HEK293 (cell line): Measurements from ENCODE around the gene DHRS4.
"Not testable (repeated sequence)": the region's sequence is repeated elsewhere in the genome, so short reads cannot be mapped to it uniquely, and the experiment has no call there.

Experiments
- GLIS2 ChIP-seq: fragments of 450-650 bp; formaldehyde crosslinking; IDR thresholded peaks from 2 replicates; pipeline ENCODE4 v1.5.1; 2016; ENCODE audit warnings: missing biosample characterization, missing genetic modification characterization
- TCF7L2 ChIP-seq: IDR thresholded peaks from 2 replicates; pipeline ENCODE4 v1.6.1; 2011; ENCODE audit warnings: low read depth, mild to moderate bottlenecking, inconsistent platforms, low read length, moderate library complexity, borderline replicate concordance
- ZBTB17 ChIP-seq: fragments of 450-650 bp; formaldehyde crosslinking; IDR thresholded peaks from 2 replicates; pipeline ENCODE4 v1.5.1; 2016; ENCODE audit warnings: missing biosample characterization, missing genetic modification characterization
- ZNF132 ChIP-seq: fragments of 450-650 bp; formaldehyde crosslinking; IDR thresholded peaks from 2 replicates; pipeline ENCODE4 v1.5.1; 2017; ENCODE audit warnings: missing biosample characterization, missing genetic modification characterization, borderline replicate concordance
- TF ChIP-seq, protein P1 (sequence below): fragments of 450-650 bp; formaldehyde crosslinking; IDR thresholded peaks from 2 replicates; pipeline ENCODE4 v1.5.1; 2016; ENCODE audit warnings: missing biosample characterization, missing genetic modification characterization, borderline replicate concordance
- TF ChIP-seq, protein P2 (sequence below): fragments of 450-650 bp; formaldehyde crosslinking; IDR thresholded peaks from 2 replicates; pipeline ENCODE4 v1.5.1; 2016; ENCODE audit warnings: missing biosample characterization, missing genetic modification characterization
- TF ChIP-seq, protein P3 (sequence below): fragments of 450-650 bp; IDR thresholded peaks from 2 replicates; pipeline ENCODE4 v1.5.1; 2018; ENCODE audit warnings: missing biosample characterization, mild to moderate bottlenecking, missing genetic modification characterization

DNA sequence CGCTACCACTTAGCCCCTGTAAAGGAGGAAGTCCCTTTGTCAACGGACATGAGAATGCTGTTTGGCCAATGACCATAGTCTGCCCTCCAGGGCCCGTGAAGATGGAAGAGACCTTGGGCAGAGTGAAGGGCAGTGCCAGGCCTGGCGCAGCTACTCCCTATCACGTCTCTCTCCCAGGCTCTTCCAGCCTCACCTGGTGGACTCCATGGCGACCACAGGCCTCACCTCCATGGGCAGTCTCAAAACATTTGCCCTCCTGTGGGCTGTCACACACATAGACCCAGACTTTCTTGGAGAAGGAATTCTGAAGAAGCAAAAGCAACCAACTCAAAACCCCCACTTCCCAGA, 480 bp upstream of the DHRS4 start:
- not testable (repeated sequence) for TF ChIP-seq TCF7L2; ZNF132 (tag by site-specific recombination); ZBTB17 (tag by site-specific recombination); GLIS2 (tag by site-specific recombination)
- TF ChIP-seq, protein P1, sequence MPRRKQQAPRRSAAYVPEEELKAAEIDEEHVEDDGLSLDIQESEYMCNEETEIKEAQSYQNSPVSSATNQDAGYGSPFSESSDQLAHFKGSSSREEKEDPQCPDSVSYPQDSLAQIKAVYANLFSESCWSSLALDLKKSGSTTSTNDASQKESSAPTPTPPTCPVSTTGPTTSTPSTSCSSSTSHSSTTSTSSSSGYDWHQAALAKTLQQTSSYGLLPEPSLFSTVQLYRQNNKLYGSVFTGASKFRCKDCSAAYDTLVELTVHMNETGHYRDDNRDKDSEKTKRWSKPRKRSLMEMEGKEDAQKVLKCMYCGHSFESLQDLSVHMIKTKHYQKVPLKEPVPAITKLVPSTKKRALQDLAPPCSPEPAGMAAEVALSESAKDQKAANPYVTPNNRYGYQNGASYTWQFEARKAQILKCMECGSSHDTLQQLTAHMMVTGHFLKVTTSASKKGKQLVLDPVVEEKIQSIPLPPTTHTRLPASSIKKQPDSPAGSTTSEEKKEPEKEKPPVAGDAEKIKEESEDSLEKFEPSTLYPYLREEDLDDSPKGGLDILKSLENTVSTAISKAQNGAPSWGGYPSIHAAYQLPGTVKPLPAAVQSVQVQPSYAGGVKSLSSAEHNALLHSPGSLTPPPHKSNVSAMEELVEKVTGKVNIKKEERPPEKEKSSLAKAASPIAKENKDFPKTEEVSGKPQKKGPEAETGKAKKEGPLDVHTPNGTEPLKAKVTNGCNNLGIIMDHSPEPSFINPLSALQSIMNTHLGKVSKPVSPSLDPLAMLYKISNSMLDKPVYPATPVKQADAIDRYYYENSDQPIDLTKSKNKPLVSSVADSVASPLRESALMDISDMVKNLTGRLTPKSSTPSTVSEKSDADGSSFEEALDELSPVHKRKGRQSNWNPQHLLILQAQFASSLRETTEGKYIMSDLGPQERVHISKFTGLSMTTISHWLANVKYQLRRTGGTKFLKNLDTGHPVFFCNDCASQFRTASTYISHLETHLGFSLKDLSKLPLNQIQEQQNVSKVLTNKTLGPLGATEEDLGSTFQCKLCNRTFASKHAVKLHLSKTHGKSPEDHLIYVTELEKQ (tag by site-specific recombination) = not testable (repeated sequence)
- TF ChIP-seq, protein P2, sequence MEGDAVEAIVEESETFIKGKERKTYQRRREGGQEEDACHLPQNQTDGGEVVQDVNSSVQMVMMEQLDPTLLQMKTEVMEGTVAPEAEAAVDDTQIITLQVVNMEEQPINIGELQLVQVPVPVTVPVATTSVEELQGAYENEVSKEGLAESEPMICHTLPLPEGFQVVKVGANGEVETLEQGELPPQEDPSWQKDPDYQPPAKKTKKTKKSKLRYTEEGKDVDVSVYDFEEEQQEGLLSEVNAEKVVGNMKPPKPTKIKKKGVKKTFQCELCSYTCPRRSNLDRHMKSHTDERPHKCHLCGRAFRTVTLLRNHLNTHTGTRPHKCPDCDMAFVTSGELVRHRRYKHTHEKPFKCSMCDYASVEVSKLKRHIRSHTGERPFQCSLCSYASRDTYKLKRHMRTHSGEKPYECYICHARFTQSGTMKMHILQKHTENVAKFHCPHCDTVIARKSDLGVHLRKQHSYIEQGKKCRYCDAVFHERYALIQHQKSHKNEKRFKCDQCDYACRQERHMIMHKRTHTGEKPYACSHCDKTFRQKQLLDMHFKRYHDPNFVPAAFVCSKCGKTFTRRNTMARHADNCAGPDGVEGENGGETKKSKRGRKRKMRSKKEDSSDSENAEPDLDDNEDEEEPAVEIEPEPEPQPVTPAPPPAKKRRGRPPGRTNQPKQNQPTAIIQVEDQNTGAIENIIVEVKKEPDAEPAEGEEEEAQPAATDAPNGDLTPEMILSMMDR = not testable (repeated sequence)
- TF ChIP-seq, protein P3, sequence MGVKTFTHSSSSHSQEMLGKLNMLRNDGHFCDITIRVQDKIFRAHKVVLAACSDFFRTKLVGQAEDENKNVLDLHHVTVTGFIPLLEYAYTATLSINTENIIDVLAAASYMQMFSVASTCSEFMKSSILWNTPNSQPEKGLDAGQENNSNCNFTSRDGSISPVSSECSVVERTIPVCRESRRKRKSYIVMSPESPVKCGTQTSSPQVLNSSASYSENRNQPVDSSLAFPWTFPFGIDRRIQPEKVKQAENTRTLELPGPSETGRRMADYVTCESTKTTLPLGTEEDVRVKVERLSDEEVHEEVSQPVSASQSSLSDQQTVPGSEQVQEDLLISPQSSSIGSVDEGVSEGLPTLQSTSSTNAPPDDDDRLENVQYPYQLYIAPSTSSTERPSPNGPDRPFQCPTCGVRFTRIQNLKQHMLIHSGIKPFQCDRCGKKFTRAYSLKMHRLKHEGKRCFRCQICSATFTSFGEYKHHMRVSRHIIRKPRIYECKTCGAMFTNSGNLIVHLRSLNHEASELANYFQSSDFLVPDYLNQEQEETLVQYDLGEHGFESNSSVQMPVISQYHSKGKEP (tag by site-specific recombination) = not testable (repeated sequence)
